ENCODE results near the gene CYP4F8.

The CYP4F8 gene

DNA sequence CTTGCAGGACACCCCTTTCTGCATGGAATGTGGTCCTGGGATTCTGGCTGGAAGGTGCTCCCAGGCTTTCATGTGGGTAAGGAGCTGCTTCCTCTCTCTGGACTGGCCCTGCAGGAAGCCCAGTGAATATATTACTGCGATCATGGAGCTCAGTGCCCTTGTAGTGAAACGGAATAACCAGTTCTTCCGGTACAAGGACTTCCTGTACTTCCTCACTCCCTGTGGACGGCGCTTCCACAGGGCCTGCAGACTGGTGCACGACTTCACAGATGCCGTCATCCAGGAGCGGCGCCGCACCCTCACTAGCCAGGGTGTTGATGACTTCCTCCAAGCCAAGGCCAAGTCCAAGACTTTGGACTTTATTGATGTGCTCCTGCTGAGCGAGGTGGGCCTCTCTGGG lies 8.0 kb downstream of the CYP4F8 start:
- H2BK15ac ChIP-seq (ENCODE audit: low read length) = no peak overlapping the region
- H2BK12ac ChIP-seq (ENCODE audit: low read length) = no peak overlapping the region
- H3K14ac ChIP-seq (ENCODE audit: low read length) = no peak overlapping the region
- no peak overlapping the region for H2BK5ac ChIP-seq (ENCODE audit: low read length)
- no peaks in the 10 kb centered on the region for H3K36me3 ChIP-seq (replicated peaks in 1 of 2; ENCODE audit: control insufficient read depth in 2 of 2, insufficient read depth in 2 of 2, low read length in 2 of 2)
- H4K91ac ChIP-seq (ENCODE audit: low read depth, low read length, poor library complexity) = no peak overlapping the region
- H4K8ac ChIP-seq (ENCODE audit: low read depth, low read length) = no peak overlapping the region
- DNase-seq (ENCODE audit: low spot score) = no peak
- peaks cover 0 to 3% (median 0%) of the 10 kb centered on the region in 3 experiments for H3K27me3 ChIP-seq (ENCODE audit: control insufficient read depth in 3 of 3, insufficient read depth in 3 of 3, low read depth in 1 of 3, low read length in 3 of 3)
- H3K9ac ChIP-seq (ENCODE audit: low read depth, low read length, poor library complexity) = no peak overlapping the region
- no peaks in the 10 kb centered on the region for H3K79me1 ChIP-seq (ENCODE audit: low read depth, low read length)
- H3K4me1 ChIP-seq (ENCODE audit: control insufficient read depth in 2 of 2, insufficient read depth in 1 of 2, low read depth in 1 of 2, low read length in 2 of 2) = no peaks in the 10 kb centered on the region
- no peak overlapping the region for H3K4me2 ChIP-seq (ENCODE audit: insufficient read depth, low read length, poor library complexity, severe bottlenecking)
- no peak overlapping the region for H3K4ac ChIP-seq (ENCODE audit: low read length)
- WGBS, 2 donors (ENCODE audit: extremely low coverage in 2 of 2, insufficient read length in 2 of 2, insufficient replicate concordance in 1 of 2) = no CpG with 5 or more reads among the region's 11 CpGs
- H3K18ac ChIP-seq (ENCODE audit: low read length) = no peak overlapping the region
- no peak overlapping the region for H3K23ac ChIP-seq (ENCODE audit: low read depth, low read length, poor library complexity)
- no peak overlapping the region for H2BK120ac ChIP-seq (ENCODE audit: low read depth, low read length)
- H3K27ac ChIP-seq (replicated peaks; ENCODE audit: low read length) = no peak overlapping the region
- no peak overlapping the region for H3K4me3 ChIP-seq (ENCODE audit: low read length in 2 of 2)
- peaks cover 0 to 46% of the 10 kb centered on the region in 2 donors for H3K9me3 ChIP-seq (replicated peaks in 1 of 2; ENCODE audit: control insufficient read depth in 2 of 2, insufficient read depth in 1 of 2, low read depth in 1 of 2, low read length in 2 of 2)
- no peak overlapping the region for H2AFZ ChIP-seq (ENCODE audit: low read length)
- H2AK5ac ChIP-seq (ENCODE audit: low read depth, low read length) = no peak overlapping the region

GRCh38 chr19:15623711-15624318 lies 8.8 kb downstream of the CYP4F8 start:
- H3K9me3 ChIP-seq (replicated peaks in 1 of 2; ENCODE audit: control insufficient read depth in 2 of 2, insufficient read depth in 1 of 2, low read depth in 1 of 2, low read length in 2 of 2) = peaks cover 0 to 41% of the 10 kb centered on the region in 2 donors
- no peaks in the 10 kb centered on the region for H3K36me3 ChIP-seq (replicated peaks in 1 of 2; ENCODE audit: control insufficient read depth in 2 of 2, insufficient read depth in 2 of 2, low read length in 2 of 2)
- H2BK15ac ChIP-seq (ENCODE audit: low read length) = no peak overlapping the region
- no peak overlapping the region for H3K14ac ChIP-seq (ENCODE audit: low read length)
- no peak overlapping the region for H3K18ac ChIP-seq (ENCODE audit: low read length)
- H3K4me3 ChIP-seq (ENCODE audit: low read length in 2 of 2) = no peak overlapping the region
- no peak overlapping the region for H2AFZ ChIP-seq (ENCODE audit: low read length)
- no peak overlapping the region for H3K23ac ChIP-seq (ENCODE audit: low read depth, low read length, poor library complexity)
- no peak for DNase-seq (ENCODE audit: low spot score)
- H4K8ac ChIP-seq (ENCODE audit: low read depth, low read length) = no peak overlapping the region
- H4K91ac ChIP-seq (ENCODE audit: low read depth, low read length, poor library complexity) = no peak overlapping the region
- H2BK12ac ChIP-seq (ENCODE audit: low read length) = no peak overlapping the region
- H3K27ac ChIP-seq (replicated peaks; ENCODE audit: low read length) = no peak overlapping the region
- H3K9ac ChIP-seq (ENCODE audit: low read depth, low read length, poor library complexity) = no peak overlapping the region
- no peaks in the 10 kb centered on the region for H3K4me1 ChIP-seq (ENCODE audit: control insufficient read depth in 2 of 2, insufficient read depth in 1 of 2, low read depth in 1 of 2, low read length in 2 of 2)
- no peak overlapping the region for H3K4ac ChIP-seq (ENCODE audit: low read length)
- H2BK5ac ChIP-seq (ENCODE audit: low read length) = no peak overlapping the region
- H3K27me3 ChIP-seq (ENCODE audit: control insufficient read depth in 3 of 3, insufficient read depth in 3 of 3, low read depth in 1 of 3, low read length in 3 of 3) = peaks cover 0 to 3% (median 0%) of the 10 kb centered on the region in 3 experiments
- no peak overlapping the region for H3K4me2 ChIP-seq (ENCODE audit: insufficient read depth, low read length, poor library complexity, severe bottlenecking)
- H3K79me1 ChIP-seq (ENCODE audit: low read depth, low read length) = no peaks in the 10 kb centered on the region
- H2AK5ac ChIP-seq (ENCODE audit: low read depth, low read length) = no peak overlapping the region
- no peak overlapping the region for H2BK120ac ChIP-seq (ENCODE audit: low read depth, low read length)
- WGBS, 2 donors (ENCODE audit: extremely low coverage in 2 of 2, insufficient read length in 2 of 2, insufficient replicate concordance in 1 of 2) = no CpG with 5 or more reads among the region's 9 CpGs

DNA sequence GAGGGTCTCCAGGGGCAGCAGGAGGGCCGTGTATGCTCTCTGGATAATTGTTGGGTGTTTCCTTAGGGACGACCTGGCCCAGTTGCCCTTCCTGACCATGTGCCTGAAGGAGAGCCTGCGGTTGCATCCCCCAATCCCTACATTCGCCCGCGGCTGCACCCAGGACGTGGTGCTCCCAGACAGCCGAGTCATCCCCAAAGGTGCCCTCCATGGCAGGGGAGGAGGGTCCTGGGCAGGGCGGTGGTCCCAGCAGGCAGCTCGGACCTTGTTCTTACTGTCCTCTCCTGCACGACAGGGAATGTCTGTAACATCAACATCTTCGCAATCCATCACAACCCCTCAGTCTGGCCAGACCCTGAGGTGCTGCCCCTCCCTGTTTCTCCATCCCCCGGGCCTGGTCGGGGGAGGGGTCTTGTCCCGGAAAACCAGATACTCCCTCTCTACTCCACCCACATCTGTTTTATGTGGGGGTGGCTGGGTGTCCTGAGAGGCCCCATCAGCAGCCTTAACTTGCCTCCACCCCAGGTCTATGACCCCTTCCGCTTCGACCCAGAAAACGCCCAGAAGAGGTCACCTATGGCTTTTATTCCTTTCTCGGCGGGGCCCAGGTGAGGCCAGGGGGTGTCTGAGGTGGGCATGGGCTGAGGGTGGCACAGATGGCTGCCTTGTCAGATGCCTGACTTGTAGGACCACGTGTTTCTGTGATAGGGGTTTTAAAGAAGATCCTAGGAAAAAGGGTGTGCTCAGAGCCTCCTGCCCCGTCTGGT lies 13.4 kb downstream of the CYP4F8 start:
- H3K27me3 ChIP-seq (ENCODE audit: control insufficient read depth in 3 of 3, insufficient read depth in 3 of 3, low read depth in 1 of 3, low read length in 3 of 3) = no peaks in the 10 kb centered on the region
- peaks cover 0 to 15% of the 10 kb centered on the region in 2 donors for H3K9me3 ChIP-seq (replicated peaks in 1 of 2; ENCODE audit: control insufficient read depth in 2 of 2, insufficient read depth in 1 of 2, low read depth in 1 of 2, low read length in 2 of 2)
- no peaks in the 10 kb centered on the region for H3K4me1 ChIP-seq (ENCODE audit: control insufficient read depth in 2 of 2, insufficient read depth in 1 of 2, low read depth in 1 of 2, low read length in 2 of 2)
- H3K4ac ChIP-seq (ENCODE audit: low read length) = no peak overlapping the region
- no peak overlapping the region for H2AFZ ChIP-seq (ENCODE audit: low read length)
- no peak overlapping the region for H3K9ac ChIP-seq (ENCODE audit: low read depth, low read length, poor library complexity)
- H2BK5ac ChIP-seq (ENCODE audit: low read length) = no peak overlapping the region
- H3K36me3 ChIP-seq (replicated peaks in 1 of 2; ENCODE audit: control insufficient read depth in 2 of 2, insufficient read depth in 2 of 2, low read length in 2 of 2) = no peaks in the 10 kb centered on the region
- no peak overlapping the region for H4K91ac ChIP-seq (ENCODE audit: low read depth, low read length, poor library complexity)
- H2BK15ac ChIP-seq (ENCODE audit: low read length) = no peak overlapping the region
- no peak overlapping the region for H3K4me2 ChIP-seq (ENCODE audit: insufficient read depth, low read length, poor library complexity, severe bottlenecking)
- no peak overlapping the region for H3K23ac ChIP-seq (ENCODE audit: low read depth, low read length, poor library complexity)
- H3K18ac ChIP-seq (ENCODE audit: low read length) = no peak overlapping the region
- H3K14ac ChIP-seq (ENCODE audit: low read length) = no peak overlapping the region
- no peak overlapping the region for H4K8ac ChIP-seq (ENCODE audit: low read depth, low read length)
- H2BK120ac ChIP-seq (ENCODE audit: low read depth, low read length) = no peak overlapping the region
- no peak overlapping the region for H2AK5ac ChIP-seq (ENCODE audit: low read depth, low read length)
- no peak overlapping the region for H2BK12ac ChIP-seq (ENCODE audit: low read length)
- WGBS, 2 donors (ENCODE audit: extremely low coverage in 2 of 2, insufficient read length in 2 of 2, insufficient replicate concordance in 1 of 2) = no CpG with 5 or more reads among the region's 22 CpGs
- H3K4me3 ChIP-seq (ENCODE audit: low read length in 2 of 2) = peak overlapping the region in 1 of 2 donors; percentile 55
- H3K27ac ChIP-seq (replicated peaks; ENCODE audit: low read length) = no peak overlapping the region
- peaks cover 2% of the 10 kb centered on the region for H3K79me1 ChIP-seq (ENCODE audit: low read depth, low read length)
- no peak for DNase-seq (ENCODE audit: low spot score)

GRCh38 chr19:15629003-15629880 lies 14.2 kb downstream of the CYP4F8 start:
- Histone ChIP-seq H2BK15ac (ENCODE audit: low read length) (no peak overlapping the region), H2BK12ac (ENCODE audit: low read length) (no peak overlapping the region), H3K14ac (ENCODE audit: low read length) (peak overlapping the region; percentile 21), H3K4me1 (ENCODE audit: control insufficient read depth in 2 of 2, insufficient read depth in 1 of 2, low read depth in 1 of 2, low read length in 2 of 2) (no peaks in the 10 kb centered on the region), H3K23ac (ENCODE audit: low read depth, low read length, poor library complexity) (no peak overlapping the region), H3K27ac (replicated peaks; ENCODE audit: low read length) (no peak overlapping the region), H3K9ac (ENCODE audit: low read depth, low read length, poor library complexity) (no peak overlapping the region), H2BK5ac (ENCODE audit: low read length) (no peak overlapping the region), H2AFZ (ENCODE audit: low read length) (no peak overlapping the region), H2AK5ac (ENCODE audit: low read depth, low read length) (no peak overlapping the region), H4K91ac (ENCODE audit: low read depth, low read length, poor library complexity) (no peak overlapping the region), H4K8ac (ENCODE audit: low read depth, low read length) (no peak overlapping the region), H3K79me1 (ENCODE audit: low read depth, low read length) (peaks cover 2% of the 10 kb centered on the region), H3K18ac (ENCODE audit: low read length) (no peak overlapping the region), H3K36me3 (replicated peaks in 1 of 2; ENCODE audit: control insufficient read depth in 2 of 2, insufficient read depth in 2 of 2, low read length in 2 of 2) (no peaks in the 10 kb centered on the region), H3K4me3 (ENCODE audit: low read length in 2 of 2) (peak overlapping the region in 1 of 2 donors; percentile 52), H2BK120ac (ENCODE audit: low read depth, low read length) (no peak overlapping the region), H3K4me2 (ENCODE audit: insufficient read depth, low read length, poor library complexity, severe bottlenecking) (no peak overlapping the region), H3K27me3 (ENCODE audit: control insufficient read depth in 3 of 3, insufficient read depth in 3 of 3, low read depth in 1 of 3, low read length in 3 of 3) (no peaks in the 10 kb centered on the region), H3K4ac (ENCODE audit: low read length) (no peak overlapping the region), H3K9me3 (replicated peaks in 1 of 2; ENCODE audit: control insufficient read depth in 2 of 2, insufficient read depth in 1 of 2, low read depth in 1 of 2, low read length in 2 of 2) (peaks cover 0 to 12% of the 10 kb centered on the region in 2 donors)
- peak; percentile 2 for DNase-seq (ENCODE audit: low spot score)
- WGBS, 2 donors (ENCODE audit: extremely low coverage in 2 of 2, insufficient read length in 2 of 2, insufficient replicate concordance in 1 of 2) = no CpG with 5 or more reads among the region's 25 CpGs
